Kidney epithelial cell (primary cell): ENCODE measurements around the gene NXN. TPM values are rescaled to one million over a fixed set of nuclear protein-coding genes. Genes with fewer than 3 reads are reported as not detected.

Experiments used
- DNase-seq: peaks from one replicate; pipeline ENCODE4 v3.0.0-alpha.2; 2010; ENCODE audit warnings: low read depth
- H3K27me3 ChIP-seq: 2 replicates; pipeline ENCODE4 v1.6.0; 2011; ENCODE audit warnings: low read length; ENCODE audit not compliant: control insufficient read depth, insufficient read depth
- H3K36me3 ChIP-seq: 2 replicates; pipeline ENCODE4 v1.5.1; 2011; ENCODE audit warnings: low read length; ENCODE audit not compliant: control insufficient read depth, insufficient read depth
- H3K4me3 ChIP-seq: 2 replicates; pipeline ENCODE4 v1.5.1; 2011; ENCODE audit warnings: low read depth, mild to moderate bottlenecking, control low read depth, low read length
- CTCF ChIP-seq: IDR thresholded peaks from 2 replicates; pipeline ENCODE4 v1.5.1; 2011; ENCODE audit warnings: mild to moderate bottlenecking, moderate library complexity, low read length, control low read depth, inconsistent platforms; ENCODE audit not compliant: insufficient read depth, poor library complexity, severe bottlenecking
- total RNA-seq: library from RNA; depleted of rRNA; stranded (reverse); fragments of >200 nt; gene quantifications from 2 replicates; pipeline ENCODE4 v1.2.3, GENCODE V29; 2015

The NXN gene
- total RNA-seq, 1 donor from 2014 or later: 34.3 TPM

GRCh38 chr17:823501-823902 is 156.1 kb downstream of the NXN start:
- Histone ChIP-seq H3K36me3 (peaks cover 2% of the 10 kb centered on the region), H3K27me3 (no peaks in the 10 kb centered on the region), H3K4me3 (no peak overlapping the region)
- no peak for DNase-seq
- TF ChIP-seq CTCF: no peak

GRCh38 chr17:819251-819650 is 160.3 kb downstream of the NXN start:
- TF ChIP-seq CTCF: no peak
- DNase-seq: no peak
- Histone ChIP-seq H3K36me3 (peaks cover 2% of the 10 kb centered on the region), H3K27me3 (no peaks in the 10 kb centered on the region), H3K4me3 (no peak overlapping the region)

DNA sequence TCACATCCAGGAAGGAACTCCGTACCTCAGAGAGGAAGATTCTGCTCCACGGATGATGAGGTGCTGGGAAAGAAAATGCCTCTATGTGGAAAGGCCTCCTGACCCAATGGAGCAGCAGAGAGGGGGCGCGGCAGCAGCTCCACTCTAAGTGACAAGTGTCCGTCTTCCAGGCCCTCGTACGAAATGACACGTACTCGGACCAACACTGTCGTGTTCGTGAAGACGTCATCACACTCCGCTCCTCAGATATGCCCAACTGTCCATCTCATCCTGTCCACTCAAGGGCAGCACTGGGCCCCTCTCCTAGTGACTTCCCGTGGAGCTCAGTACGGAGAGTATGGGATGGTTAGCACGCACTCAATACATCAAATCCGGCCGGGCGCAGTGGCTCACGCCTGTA is 165.2 kb downstream of the NXN start:
- TF ChIP-seq CTCF: no peak
- no peak overlapping the region for H3K4me3 ChIP-seq
- peaks cover 2% of the 10 kb centered on the region for H3K36me3 ChIP-seq
- no peaks in the 10 kb centered on the region for H3K27me3 ChIP-seq
- DNase-seq: no peak

DNA sequence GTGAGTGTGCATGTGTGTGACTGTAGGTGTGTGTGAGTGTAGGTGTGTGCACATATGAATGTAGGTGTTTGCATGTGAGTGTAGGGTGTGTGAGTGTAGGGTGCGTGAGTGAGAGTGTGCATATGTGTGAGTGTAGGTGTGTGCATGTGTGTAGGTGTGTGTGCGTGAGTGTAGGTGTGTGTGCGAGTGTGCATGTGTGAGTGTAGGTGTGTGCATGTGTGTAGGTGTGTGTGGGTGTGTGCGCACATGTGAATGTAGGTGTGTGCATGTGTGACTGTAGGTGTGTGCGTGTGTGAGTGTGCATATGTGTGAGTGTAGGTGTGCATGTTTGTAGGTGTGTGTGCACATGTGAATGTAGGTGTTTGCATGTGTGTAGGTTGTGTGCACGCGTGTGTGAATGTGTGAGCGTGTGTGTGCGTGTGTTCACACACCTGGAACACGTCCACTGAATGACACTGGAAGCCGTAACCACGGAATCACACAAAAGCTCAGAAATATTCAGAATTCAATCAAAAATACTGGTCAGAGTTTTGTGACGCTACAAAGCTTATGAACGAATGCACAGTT is 166.9 kb downstream of the NXN start:
- Histone ChIP-seq H3K27me3 (no peaks in the 10 kb centered on the region), H3K36me3 (peaks cover 2% of the 10 kb centered on the region), H3K4me3 (no peak overlapping the region)
- no peak for DNase-seq
- TF ChIP-seq CTCF: no peak

DNA sequence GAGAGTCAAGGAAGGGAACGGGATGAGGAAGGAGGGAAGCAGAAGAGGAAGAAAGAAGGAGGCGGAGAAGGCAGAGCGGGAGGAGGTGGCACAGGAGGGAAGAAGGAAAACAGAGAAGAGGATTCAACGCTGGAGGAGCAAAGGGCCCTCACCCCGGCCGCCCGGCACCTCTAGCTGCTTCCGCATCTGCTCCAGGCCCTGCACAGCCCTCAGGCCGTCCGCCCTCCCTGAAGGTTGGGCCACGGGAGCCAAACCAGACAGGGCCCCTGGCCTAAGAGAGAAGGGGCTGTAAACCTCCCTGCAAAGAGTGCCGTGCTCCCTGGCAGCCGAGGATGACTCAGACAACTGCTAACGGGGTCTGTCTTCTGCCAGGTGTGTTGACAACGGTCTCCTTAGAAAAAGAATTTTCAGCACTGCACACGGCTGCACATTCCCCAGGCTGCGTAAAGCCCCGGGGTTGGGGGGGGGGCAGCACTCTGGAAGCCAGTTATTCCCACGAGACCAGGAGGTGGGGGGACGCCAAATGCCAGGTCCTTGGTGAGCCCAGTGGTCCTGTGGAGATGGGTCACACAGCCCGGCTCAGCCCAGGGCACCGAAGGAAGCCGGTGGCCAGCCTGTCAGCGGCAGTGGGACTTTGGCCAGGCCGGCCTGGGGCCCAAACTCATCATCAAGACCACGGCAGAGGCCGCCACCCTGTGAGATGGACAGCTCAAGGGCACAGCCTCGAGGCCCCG is 168.4 kb downstream of the NXN start:
- TF ChIP-seq CTCF: no peak
- no peak for DNase-seq
- Histone ChIP-seq H3K27me3 (no peaks in the 10 kb centered on the region), H3K4me3 (no peak overlapping the region), H3K36me3 (peaks cover 2% of the 10 kb centered on the region)
